ENCODE results near the gene ZNF205. TPM values are rescaled to one million over a fixed set of nuclear protein-coding genes. Genes with fewer than 3 reads are reported as not detected.

Gene ZNF205
- total and polyA plus RNA-seq, 10 of the 15 experiments (the other 5 are each of a cell fraction or from before 2014, with no cell fraction given): 0.26 to 1.5 (median 0.78) TPM; not detected in 2

GRCh38 chr16:3158510-3159314 is 46.3 kb downstream of the ZNF205 start (continued):
- TF ChIP-seq ATF2 (IDR thresholded peaks at IDR 0.05; ENCODE audit: low read length): no peak
- no peak for TF ChIP-seq FOXM1 (IDR thresholded peaks at IDR 0.05; ENCODE audit: low read depth, low read length)
- no peak for TF ChIP-seq ESRRA (IDR thresholded peaks at IDR 0.05; ENCODE audit: low read length)
- TF ChIP-seq BRCA1 (IDR thresholded peaks at IDR 0.05; ENCODE audit: low read depth, low read length): no peak
- TF ChIP-seq ATF3 (IDR thresholded peaks at IDR 0.05; ENCODE audit: borderline replicate concordance, extremely low read depth, low read depth, low read length): no peak
- no peak for TF ChIP-seq E2F8 (IDR thresholded peaks at IDR 0.05; ENCODE audit: low read depth, partially characterized antibody)
- TF ChIP-seq BCL3 (IDR thresholded peaks at IDR 0.05; ENCODE audit: borderline replicate concordance, insufficient read depth, low read depth, low read length, poor library complexity, severe bottlenecking): no peak
- TF ChIP-seq ZBED1 (IDR thresholded peaks at IDR 0.05; ENCODE audit: borderline replicate concordance): no peak
- no peak for TF ChIP-seq CBX3 (IDR thresholded peaks at IDR 0.05; ENCODE audit: borderline replicate concordance, low read depth)
- TF ChIP-seq NFXL1 (IDR thresholded peaks at IDR 0.05; ENCODE audit: borderline replicate concordance): no peak
- no peak for TF ChIP-seq SIN3A (IDR thresholded peaks at IDR 0.05; ENCODE audit: low read depth, low read length)
- TF ChIP-seq FOXK2 (IDR thresholded peaks at IDR 0.05): no peak
- peak; percentile 33; the same call in 1 of the 2 replicates for TF ChIP-seq BACH1 (IDR thresholded peaks at IDR 0.05; ENCODE audit: borderline replicate concordance)
- no peak for TF ChIP-seq POU2F2 (IDR thresholded peaks at IDR 0.05; ENCODE audit: borderline replicate concordance, low read depth, low read length)
- TF ChIP-seq CEBPZ (IDR thresholded peaks at IDR 0.05; ENCODE audit: low read depth, low read length): no peak
- no peak for TF ChIP-seq RCOR1 (conservative IDR thresholded peaks at IDR 0.05; ENCODE audit: low read depth, low read length)
- TF ChIP-seq NFYA (IDR thresholded peaks at IDR 0.05; ENCODE audit: borderline replicate concordance, low read depth, low read length): no peak
- TF ChIP-seq LARP7 (IDR thresholded peaks at IDR 0.05): peak; percentile 63

All from GM12878 (cell line).